Measurements from ENCODE around the gene ZBTB7C. TPM values are rescaled to one million over a fixed set of nuclear protein-coding genes. Genes with fewer than 3 reads are reported as not detected.

Gene ZBTB7C
- total and polyA plus RNA-seq, 9 of the 15 experiments (the other 6 are each of a cell fraction or from before 2014, with no cell fraction given) = not detected

GRCh38 chr18:48395646-48396045, 13.5 kb downstream of the ZBTB7C start:
- H3K9ac ChIP-seq (ENCODE audit: insufficient read depth in 1 of 2, low read depth in 2 of 2, low read length in 2 of 2) = no peak overlapping the region
- H3K36me3 ChIP-seq (ENCODE audit: control insufficient read depth, insufficient read depth, low read length) = no peaks in the 10 kb centered on the region
- no peak overlapping the region for H2AFZ ChIP-seq (ENCODE audit: low read depth, low read length)
- no TSS peak for BruUV-seq (replicated peaks)
- in situ Hi-C loops (cut with MboI) = no loop called here
- DNase-seq (ENCODE audit: extremely low read depth in 1 of 4, low spot score in 3 of 4) = no peak
- no peak for ATAC-seq
- no peak for FAIRE-seq
- CTCF ChIA-PET (ENCODE audit: low intra/inter-chr PET ratio) = no interaction called here
- no peaks in the 10 kb centered on the region for H3K9me1 ChIP-seq (ENCODE audit: control insufficient read depth, insufficient read depth, low read length)
- no peak overlapping the region for H3K27ac ChIP-seq (ENCODE audit: extremely low read depth, low read depth, low read length)
- intact Hi-C loops (cut with micrococcal nuclease) = no loop called here
- no peaks in the 10 kb centered on the region for H3K4me1 ChIP-seq (replicated peaks in 1 of 2; ENCODE audit: control insufficient read depth in 2 of 2, insufficient read depth in 2 of 2, low read length in 2 of 2)
- WGBS (ENCODE audit: insufficient coverage, low coverage, missing lambda C conversion rate) = 0% methylated on average over 1 of the region's 1 CpG
- no peaks in the 10 kb centered on the region for H4K20me1 ChIP-seq (replicated peaks; ENCODE audit: control insufficient read depth, insufficient read depth, low read length)
- H3K79me2 ChIP-seq (ENCODE audit: control insufficient read depth, insufficient read depth, low read length) = no peaks in the 10 kb centered on the region
- no peak overlapping the region for H3K4me2 ChIP-seq (ENCODE audit: insufficient read depth, low read length)
- TF ChIP-seq NR2C2 (CRISPR knock-in tag; IDR thresholded peaks at IDR 0.05) (no peak), NR2C2 (tag; IDR thresholded peaks at IDR 0.05) (no peak), GABPB2 (CRISPR knock-in tag; conservative IDR thresholded peaks at IDR 0.05) (no peak), ZNF316 (IDR thresholded peaks at IDR 0.05) (peak; percentile 37), FOXJ2 (tag; IDR thresholded peaks at IDR 0.05) (no peak)
- H3K4me3 ChIP-seq = no peak overlapping the region
- H3K9me3 ChIP-seq (replicated peaks; ENCODE audit: control insufficient read depth, insufficient read depth, low read depth, low read length) = no peaks in the 10 kb centered on the region
- POLR2A ChIA-PET = no interaction called here
- H3K27me3 ChIP-seq (ENCODE audit: control insufficient read depth in 2 of 2, insufficient read depth in 2 of 2, low read length in 2 of 2) = peaks cover 0 to 11% of the 10 kb centered on the region in 2 experiments; a peak in 1 of 5 replicates

- no peaks in the 10 kb centered on the region for H3K9me1 ChIP-seq (ENCODE audit: control insufficient read depth, insufficient read depth, low read length)
- H3K36me3 ChIP-seq (ENCODE audit: control insufficient read depth, insufficient read depth, low read length) = no peaks in the 10 kb centered on the region
- no peak overlapping the region for H3K4me3 ChIP-seq
- no peaks in the 10 kb centered on the region for H3K4me1 ChIP-seq (replicated peaks in 1 of 2; ENCODE audit: control insufficient read depth in 2 of 2, insufficient read depth in 2 of 2, low read length in 2 of 2)
- no peak for FAIRE-seq
- no peaks in the 10 kb centered on the region for H4K20me1 ChIP-seq (replicated peaks; ENCODE audit: control insufficient read depth, insufficient read depth, low read length)
- ChIA-PET CTCF (ENCODE audit: low intra/inter-chr PET ratio) (no interaction called here), POLR2A (interaction anchor here (0.6 kb wide), 1 partner anchor 46 kb away, joined by 3 read pairs; no protein-coding TSS in a partner anchor)
- ATAC-seq = no peak
- no peaks in the 10 kb centered on the region for H3K9me3 ChIP-seq (replicated peaks; ENCODE audit: control insufficient read depth, insufficient read depth, low read depth, low read length)
- H3K9ac ChIP-seq (ENCODE audit: insufficient read depth in 1 of 2, low read depth in 2 of 2, low read length in 2 of 2) = no peak overlapping the region
- no peak overlapping the region for H3K27ac ChIP-seq (ENCODE audit: extremely low read depth, low read depth, low read length)
- H3K4me2 ChIP-seq (ENCODE audit: insufficient read depth, low read length) = no peak overlapping the region
- DNase-seq (ENCODE audit: extremely low read depth in 1 of 4, low spot score in 3 of 4) = no peak
- WGBS (ENCODE audit: insufficient coverage, low coverage, missing lambda C conversion rate) = 0% methylated on average over 5 of the region's 5 CpGs
- in situ Hi-C loops (cut with MboI) = no loop called here
- H3K27me3 ChIP-seq (ENCODE audit: control insufficient read depth in 2 of 2, insufficient read depth in 2 of 2, low read length in 2 of 2) = peaks cover 0 to 11% of the 10 kb centered on the region in 2 experiments; a peak in 1 of 5 replicates
- no peak for TF ChIP-seq NCOA2 (IDR thresholded peaks at IDR 0.05; ENCODE audit: partially characterized antibody in 2 of 2)
- no peak overlapping the region for H2AFZ ChIP-seq (ENCODE audit: low read depth, low read length)
- H3K79me2 ChIP-seq (ENCODE audit: control insufficient read depth, insufficient read depth, low read length) = no peaks in the 10 kb centered on the region
- no TSS peak for BruUV-seq (replicated peaks)
- intact Hi-C loops (cut with micrococcal nuclease) = no loop called here
Observed at GRCh38 chr18:48394176-48394575, 15.0 kb downstream of the ZBTB7C start.

Measured in K562 (cell line).